GM19351 (cell line): Measurements from ENCODE around the gene CORIN.

Experiments
- ATAC-seq: cut with Tn5 transposase; IDR thresholded peaks from one replicate; pipeline ENCODE4 v1.9.1; 2021; ENCODE audit warnings: mild to moderate bottlenecking, moderate library complexity; ENCODE audit not compliant: unreplicated experiment

The CORIN gene

GRCh38 chr4:47836641-47837093 is 1.2 kb downstream of the CORIN start:
- peak; percentile 68 for ATAC-seq

DNA sequence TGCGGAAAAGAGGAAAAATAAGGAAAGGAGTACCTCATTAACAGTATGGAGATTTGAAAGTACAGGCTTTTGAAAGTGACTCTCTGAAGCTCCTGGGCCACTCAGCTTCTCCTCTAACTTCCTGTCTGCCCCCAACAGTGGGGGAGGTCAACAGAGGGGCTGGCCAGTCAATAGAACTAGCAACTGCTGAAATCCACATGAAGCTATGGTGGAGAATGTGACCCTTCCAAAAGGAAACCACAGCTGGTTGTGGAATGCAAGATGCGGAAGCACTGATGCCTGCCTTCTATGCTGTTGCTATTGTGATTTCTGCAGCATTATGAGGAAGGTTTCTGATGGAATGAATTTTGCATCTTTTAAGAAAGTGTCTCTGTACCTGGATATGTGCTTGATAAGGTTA is 2.4 kb downstream of the CORIN start:
- ATAC-seq = no peak

GRCh38 chr4:47831026-47831679 is 6.7 kb downstream of the CORIN start:
- no peak for ATAC-seq

GRCh38 chr4:47830265-47831025 is 7.4 kb downstream of the CORIN start:
- ATAC-seq = no peak

- ATAC-seq = no peak
Observed at GRCh38 chr4:47829438-47829837, 8.4 kb downstream of the CORIN start.

GRCh38 chr4:47827343-47828047 is 10.4 kb downstream of the CORIN start:
- ATAC-seq = no peak

GRCh38 chr4:47824840-47825239 is 13.0 kb downstream of the CORIN start:
- peak; percentile 56 for ATAC-seq

DNA sequence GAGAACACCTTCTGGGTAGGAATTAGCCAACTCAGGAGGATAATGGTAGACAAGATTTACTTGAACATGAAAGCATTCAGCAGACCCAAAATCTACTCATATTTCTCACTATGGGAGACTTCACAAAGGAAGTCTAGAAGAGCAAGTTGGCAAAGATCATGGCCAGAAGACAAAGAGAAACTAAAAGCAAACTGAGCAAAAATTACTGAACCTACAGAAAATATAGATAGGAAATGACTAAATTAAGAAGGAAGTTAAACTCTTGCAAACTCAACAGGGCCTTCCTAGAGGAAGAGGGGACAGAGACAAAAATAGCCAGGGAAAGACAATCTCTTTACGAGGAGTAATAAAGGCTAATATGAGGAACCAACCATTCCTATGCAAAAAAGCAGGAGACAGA is 18.7 kb downstream of the CORIN start:
- no peak for ATAC-seq

GRCh38 chr4:47817275-47817674 is 20.6 kb downstream of the CORIN start:
- ATAC-seq = no peak

DNA sequence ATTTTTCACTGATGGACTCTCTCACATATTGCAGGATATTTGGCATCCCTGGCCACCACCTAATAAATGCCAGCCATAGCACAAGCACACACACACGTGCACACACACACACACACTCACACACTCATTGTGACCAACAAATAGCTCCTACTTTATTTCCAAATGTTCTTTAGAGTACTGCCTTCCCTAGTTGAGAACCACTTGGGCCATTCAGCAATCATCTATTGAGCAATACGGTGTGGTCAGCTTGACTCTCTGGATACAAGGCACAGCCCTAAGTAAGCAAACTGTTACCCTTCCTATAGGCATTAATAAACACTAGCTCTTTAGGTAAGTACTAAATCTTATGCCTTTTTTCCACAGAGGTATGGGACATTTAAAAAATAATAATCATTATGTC is 21.1 kb downstream of the CORIN start:
- no peak for ATAC-seq

DNA sequence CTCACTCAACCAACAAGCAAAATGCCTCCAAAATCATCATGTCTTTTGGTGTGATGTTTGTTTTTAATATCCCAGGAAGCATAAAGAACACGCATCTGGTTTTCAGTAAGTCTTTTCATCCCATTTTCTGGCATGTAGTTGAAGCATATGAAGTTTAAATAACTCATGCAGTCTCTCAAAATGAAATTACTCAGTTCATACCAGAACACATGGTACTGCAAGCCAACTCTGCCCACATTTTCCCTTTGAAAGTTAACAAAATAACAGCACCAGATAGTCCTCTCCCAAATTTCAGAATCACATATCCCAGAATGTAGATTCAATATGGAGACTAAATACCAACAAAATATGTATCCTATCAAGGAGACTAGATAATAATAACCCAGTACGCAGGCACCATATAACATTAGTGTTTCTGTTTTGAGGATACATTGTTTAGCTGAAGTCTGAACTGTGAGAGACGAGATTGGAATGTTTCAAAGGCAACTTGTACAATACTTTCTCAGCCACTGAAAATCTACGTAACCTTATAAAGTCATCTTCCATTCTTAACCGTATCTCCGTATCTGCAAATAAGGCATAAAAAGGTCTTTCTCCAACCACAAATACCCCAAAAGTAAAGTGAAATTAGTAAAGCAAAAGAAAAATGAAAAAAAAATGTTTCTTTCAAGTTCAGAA is 23.1 kb downstream of the CORIN start:
- no peak for ATAC-seq

DNA sequence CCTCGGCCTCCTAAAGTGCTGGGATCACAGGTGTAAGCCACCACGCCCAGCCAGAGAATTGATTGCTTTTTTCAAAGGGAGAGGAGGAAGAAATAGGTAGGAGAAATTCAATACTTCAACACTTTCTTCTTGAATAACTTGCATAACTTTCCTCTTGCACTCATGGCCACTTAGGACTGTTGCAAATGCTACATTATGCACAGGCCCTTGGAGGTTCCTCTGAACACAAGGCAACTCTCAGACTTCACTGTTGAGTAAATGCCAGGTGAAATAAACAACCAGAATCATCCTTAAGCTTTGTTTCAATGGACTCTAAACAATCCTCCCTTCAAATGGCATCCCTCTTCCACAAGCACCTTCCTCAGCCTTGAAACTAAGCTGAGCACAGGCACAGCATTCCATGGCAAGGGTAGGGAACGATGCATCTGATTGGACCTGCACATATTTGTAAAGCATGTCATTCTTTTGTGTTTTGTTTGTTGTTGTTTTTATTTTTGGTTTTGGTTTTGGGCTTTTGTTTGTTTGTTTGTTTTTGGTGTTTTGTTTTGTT is 28.1 kb downstream of the CORIN start:
- no peak for ATAC-seq

GRCh38 chr4:47804598-47804997 is 33.3 kb downstream of the CORIN start:
- no peak for ATAC-seq

GRCh38 chr4:47801481-47802002 is 36.3 kb downstream of the CORIN start:
- no peak for ATAC-seq

DNA sequence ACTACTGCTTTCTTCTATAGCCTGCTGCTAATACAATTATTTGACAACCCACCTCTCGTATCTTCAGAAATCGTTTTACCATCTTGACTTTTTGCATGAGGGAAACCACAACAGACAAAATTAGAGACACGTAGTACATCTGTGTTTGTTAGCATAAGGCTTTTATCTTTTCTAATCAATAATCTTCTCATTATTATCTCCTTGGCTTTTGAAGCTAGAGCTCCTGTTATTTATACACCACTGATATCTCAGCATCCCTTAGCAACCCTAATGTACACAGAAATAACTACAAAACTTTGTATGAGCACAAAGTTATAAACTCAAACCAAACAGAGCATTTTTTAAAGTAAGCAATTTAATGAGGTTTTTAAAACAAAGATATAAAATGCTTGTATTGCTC is 39.7 kb downstream of the CORIN start:
- ATAC-seq = no peak

DNA sequence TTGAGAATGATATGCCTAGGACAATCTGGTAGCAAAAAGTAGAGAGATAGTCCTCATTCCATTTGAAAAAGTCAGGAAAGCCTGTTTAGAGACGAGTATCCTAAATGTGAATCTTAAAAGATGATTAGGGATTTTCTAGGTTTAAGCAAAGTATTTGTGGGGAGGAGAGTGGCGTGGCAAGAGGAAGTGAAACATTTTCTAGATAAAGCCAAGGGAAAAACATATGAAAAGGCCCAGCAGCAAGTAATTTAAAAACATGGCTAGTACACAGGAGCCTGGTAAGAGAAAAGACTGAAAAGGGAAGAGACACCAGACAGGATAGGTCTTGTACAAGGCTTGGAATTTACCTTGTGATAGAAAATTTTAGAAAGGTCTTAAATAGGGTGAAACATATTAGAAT is 45.9 kb downstream of the CORIN start:
- ATAC-seq = no peak

GRCh38 chr4:47790105-47790504 is 47.8 kb downstream of the CORIN start:
- ATAC-seq = no peak

DNA sequence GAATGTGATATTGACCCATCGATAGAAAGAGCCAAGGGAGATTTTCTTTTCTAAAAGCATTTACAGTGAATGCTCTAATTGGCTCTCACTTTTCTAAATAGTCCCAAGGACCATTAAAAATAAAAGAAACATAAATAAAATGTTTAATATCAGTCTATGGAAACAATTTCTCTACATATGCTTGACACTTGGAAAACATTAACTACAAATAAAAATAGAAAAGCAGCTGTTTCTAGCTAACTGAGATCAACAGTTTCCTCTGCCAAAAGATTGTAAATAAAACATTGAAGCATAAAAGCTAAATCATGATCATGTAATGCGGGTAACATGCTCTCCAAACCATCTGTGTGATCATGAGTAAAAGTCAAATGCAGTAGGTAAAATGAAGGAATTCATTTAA is 49.7 kb downstream of the CORIN start:
- ATAC-seq = no peak

DNA sequence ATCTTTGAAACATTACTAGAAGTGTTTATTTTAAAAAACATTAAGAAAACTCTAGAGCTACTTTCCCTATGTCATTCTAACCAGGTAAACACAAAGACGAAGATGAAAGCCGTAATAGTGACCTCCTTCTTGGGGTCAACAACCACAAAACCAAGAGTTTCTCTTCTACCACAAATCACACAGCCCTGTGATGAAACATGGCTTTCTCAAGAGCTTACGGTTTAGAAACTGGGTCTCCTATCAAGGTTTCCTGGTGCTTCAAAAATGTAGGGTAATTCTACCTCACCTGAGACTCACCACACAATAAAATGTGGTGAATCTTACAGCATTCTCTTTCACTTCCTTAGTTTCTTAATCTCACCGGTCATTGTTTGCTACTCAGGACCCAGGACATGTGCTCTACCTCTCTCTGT is 50.9 kb downstream of the CORIN start:
- ATAC-seq = peak; percentile 92

GRCh38 chr4:47785153-47785552 is 52.7 kb downstream of the CORIN start:
- ATAC-seq = no peak

- ATAC-seq = no peak
Observed at GRCh38 chr4:47784222-47784621, 53.6 kb downstream of the CORIN start.
